Measurements from ENCODE around the gene SNRPA1. TPM values are rescaled to one million over a fixed set of nuclear protein-coding genes. Genes with fewer than 3 reads are reported as not detected.

SNRPA1 gene
- total and polyA plus RNA-seq, 9 of the 15 experiments (the other 6 are each of a cell fraction or from before 2014, with no cell fraction given), result 62.7 to 245 (median 189) TPM

DNA sequence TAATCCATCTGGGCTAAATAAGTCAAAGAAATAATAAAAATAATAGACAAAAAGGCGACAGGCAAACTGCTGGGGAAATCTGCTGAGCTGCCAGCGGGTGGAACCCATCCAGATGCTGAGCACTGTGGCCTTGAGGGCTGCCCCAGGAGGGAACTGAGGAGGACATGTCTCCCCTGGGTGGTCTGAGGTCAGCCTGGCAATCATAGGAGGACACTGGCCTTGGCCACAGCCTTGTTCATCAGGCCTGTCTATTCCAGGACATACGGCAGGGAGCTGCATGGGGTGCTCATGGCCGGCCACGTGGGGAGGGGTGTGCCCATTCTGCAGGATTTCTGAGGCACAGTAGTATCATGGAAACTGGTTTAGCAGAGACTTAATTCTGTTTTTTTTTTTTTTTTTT is 21.5 kb upstream of the SNRPA1 start:
- ChIA-PET CTCF (ENCODE audit: low intra/inter-chr PET ratio) (no interaction called here), POLR2A (interaction anchor here (0.7 to 1.7 kb wide), 2 partner anchors 13 to 161 kb away, joined by 4 to 5 read pairs; no protein-coding TSS in a partner anchor)
- H3K36me3 ChIP-seq (ENCODE audit: control insufficient read depth, insufficient read depth, low read length), result no peaks in the 10 kb centered on the region
- H4K20me1 ChIP-seq (replicated peaks; ENCODE audit: control insufficient read depth, insufficient read depth, low read length), result no peaks in the 10 kb centered on the region; the same call in 1 of the 2 replicates
- no peak overlapping the region for H3K4me2 ChIP-seq (ENCODE audit: insufficient read depth, low read length)
- no peaks in the 10 kb centered on the region for H3K9me1 ChIP-seq (ENCODE audit: control insufficient read depth, insufficient read depth, low read length)
- intact Hi-C loops (cut with micrococcal nuclease), result no loop called here
- H2AFZ ChIP-seq (ENCODE audit: low read depth, low read length), result no peak overlapping the region
- in situ Hi-C loops (cut with MboI), result no loop called here
- ATAC-seq (no peak), DNase-seq (ENCODE audit: extremely low read depth in 1 of 4, low spot score in 3 of 4) (no peak), FAIRE-seq (no peak)
- H3K4me1 ChIP-seq (replicated peaks in 1 of 2; ENCODE audit: control insufficient read depth in 2 of 2, insufficient read depth in 2 of 2, low read length in 2 of 2), result no peaks in the 10 kb centered on the region
- H3K9me3 ChIP-seq (replicated peaks; ENCODE audit: control insufficient read depth, insufficient read depth, low read depth, low read length), result no peaks in the 10 kb centered on the region
- peaks cover 0 to 36% of the 10 kb centered on the region in 2 experiments; a peak in 3 of 5 replicates for H3K27me3 ChIP-seq (ENCODE audit: control insufficient read depth in 2 of 2, insufficient read depth in 2 of 2, low read length in 2 of 2)
- TF ChIP-seq, protein P1, sequence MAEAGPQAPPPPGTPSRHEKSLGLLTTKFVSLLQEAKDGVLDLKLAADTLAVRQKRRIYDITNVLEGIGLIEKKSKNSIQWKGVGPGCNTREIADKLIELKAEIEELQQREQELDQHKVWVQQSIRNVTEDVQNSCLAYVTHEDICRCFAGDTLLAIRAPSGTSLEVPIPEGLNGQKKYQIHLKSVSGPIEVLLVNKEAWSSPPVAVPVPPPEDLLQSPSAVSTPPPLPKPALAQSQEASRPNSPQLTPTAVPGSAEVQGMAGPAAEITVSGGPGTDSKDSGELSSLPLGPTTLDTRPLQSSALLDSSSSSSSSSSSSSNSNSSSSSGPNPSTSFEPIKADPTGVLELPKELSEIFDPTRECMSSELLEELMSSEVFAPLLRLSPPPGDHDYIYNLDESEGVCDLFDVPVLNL (CRISPR knock-in tag; IDR thresholded peaks at IDR 0.05; ENCODE audit: low read depth), result no peak
- TF ChIP-seq TBP (optimal IDR thresholded peaks at IDR 0.05; ENCODE audit: low read depth, low read length) (no peak), ZNF140 (CRISPR knock-in tag; IDR thresholded peaks at IDR 0.05) (no peak), MTA1 (IDR thresholded peaks at IDR 0.05; ENCODE audit: borderline replicate concordance) (no peak), RAD51 (IDR thresholded peaks at IDR 0.05; ENCODE audit: borderline replicate concordance, low read depth) (no peak), ARHGAP35 (IDR thresholded peaks at IDR 0.05; ENCODE audit: partially characterized antibody) (no peak), LCOR (CRISPR knock-in tag; IDR thresholded peaks at IDR 0.05) (no peak), SAFB (IDR thresholded peaks at IDR 0.05; ENCODE audit: borderline replicate concordance, low read depth, low read length) (no peak), SIN3A (IDR thresholded peaks at IDR 0.05; ENCODE audit: borderline replicate concordance in 2 of 2, control insufficient read depth in 1 of 2, low read depth in 2 of 2, low read length in 2 of 2) (no peak), BACH1 (tag; IDR thresholded peaks at IDR 0.05) (no peak), NR1H2 (CRISPR knock-in tag; IDR thresholded peaks at IDR 0.05) (no peak), ZNF57 (CRISPR knock-in tag; IDR thresholded peaks at IDR 0.05) (no peak), ZNF224 (CRISPR knock-in tag; IDR thresholded peaks at IDR 0.05) (no peak), HDAC2 (IDR thresholded peaks at IDR 0.05) (no peak), ZNF134 (CRISPR knock-in tag; conservative IDR thresholded peaks at IDR 0.05) (no peak), FOSL1 (tag; conservative IDR thresholded peaks at IDR 0.05) (no peak), ZNF780A (CRISPR knock-in tag; IDR thresholded peaks at IDR 0.05) (no peak), PHF20 (IDR thresholded peaks at IDR 0.05; ENCODE audit: partially characterized antibody) (no peak), BCOR (IDR thresholded peaks at IDR 0.05) (no peak)
- TF ChIP-seq, protein P2, sequence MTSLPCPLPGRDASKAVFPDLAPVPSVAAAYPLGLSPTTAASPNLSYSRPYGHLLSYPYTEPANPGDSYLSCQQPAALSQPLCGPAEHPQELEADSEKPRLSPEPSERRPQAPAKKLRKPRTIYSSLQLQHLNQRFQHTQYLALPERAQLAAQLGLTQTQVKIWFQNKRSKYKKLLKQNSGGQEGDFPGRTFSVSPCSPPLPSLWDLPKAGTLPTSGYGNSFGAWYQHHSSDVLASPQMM (CRISPR knock-in tag; IDR thresholded peaks at IDR 0.05), result no peak
- 53% methylated on average over 5 of the region's 5 CpGs for WGBS (ENCODE audit: insufficient coverage, low coverage, missing lambda C conversion rate)
- H3K79me2 ChIP-seq (ENCODE audit: control insufficient read depth, insufficient read depth, low read length), result no peaks in the 10 kb centered on the region
- no peak overlapping the region for H3K9ac ChIP-seq (ENCODE audit: insufficient read depth in 1 of 2, low read depth in 2 of 2, low read length in 2 of 2)
- no peak overlapping the region for H3K27ac ChIP-seq (ENCODE audit: extremely low read depth, low read depth, low read length)
- BruUV-seq (replicated peaks), result no TSS peak
- no peak overlapping the region for H3K4me3 ChIP-seq

Measured in K562 (cell line).